ENCODE measurements around the gene RFX2. TPM values are rescaled to one million over a fixed set of nuclear protein-coding genes. Genes with fewer than 3 reads are reported as not detected.
"Not testable (repeated sequence)": the region's sequence is repeated elsewhere in the genome, so short reads cannot be mapped to it uniquely, and the experiment has no call there.

Gene RFX2
- total RNA-seq, 1 donor from 2014 or later, result 2.8 TPM

GRCh38 chr19:5992756-5993155 lies 117.5 kb downstream of the RFX2 start:
- DNase-seq (ENCODE audit: low read depth, low spot score), result no peak

GRCh38 chr19:5991244-5991838 lies 119.0 kb downstream of the RFX2 start:
- no peak for DNase-seq (ENCODE audit: low read depth, low spot score)

- no peak for DNase-seq (ENCODE audit: low read depth, low spot score)
Observed at GRCh38 chr19:5990289-5990797, 120.0 kb downstream of the RFX2 start.

GRCh38 chr19:5989388-5990074 lies 120.8 kb downstream of the RFX2 start:
- DNase-seq (ENCODE audit: low read depth, low spot score), result no peak

DNA sequence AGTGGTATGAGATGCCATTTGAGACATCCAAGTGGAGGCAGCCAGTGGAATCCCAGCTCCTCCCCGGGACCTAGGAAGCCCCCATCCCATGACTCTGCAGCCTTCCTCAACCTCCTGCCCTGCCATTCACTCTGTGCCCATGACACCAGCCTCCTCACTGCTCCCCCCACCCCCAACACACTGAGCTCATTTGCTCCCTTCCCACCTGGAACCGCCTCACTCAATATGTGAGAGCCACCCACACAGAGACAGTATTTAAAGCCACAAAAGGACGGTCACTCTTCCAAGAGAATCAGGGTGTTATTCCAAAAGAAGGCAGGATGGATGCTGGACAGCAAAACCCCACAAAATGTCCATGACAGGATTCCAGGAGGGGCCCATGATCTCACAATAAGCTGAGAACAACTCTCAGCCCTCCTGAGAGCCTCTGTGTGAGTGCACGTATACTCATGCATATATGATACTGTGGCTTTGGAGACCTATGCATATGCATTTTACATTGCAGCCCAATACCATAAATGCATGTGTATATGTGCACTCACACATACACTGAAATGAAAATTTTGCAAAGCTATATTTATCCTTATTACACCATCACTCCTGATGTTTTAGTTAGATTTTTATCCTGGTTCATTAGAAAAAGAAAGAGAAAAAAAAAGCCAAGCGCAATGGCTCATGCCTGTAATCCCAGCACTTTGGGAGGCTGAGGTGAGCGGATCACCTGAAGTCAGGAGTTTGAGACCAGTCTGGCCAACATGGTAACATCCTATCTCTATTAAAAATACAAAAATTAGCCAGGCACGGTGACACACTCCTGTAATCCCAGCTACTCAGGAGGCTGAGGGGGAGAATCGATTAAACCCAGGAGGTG lies 121.5 kb downstream of the RFX2 start:
- DNase-seq (ENCODE audit: low read depth, low spot score), result no peak

- peak; percentile 47 for DNase-seq (ENCODE audit: low read depth, low spot score)
Observed at GRCh38 chr19:5987077-5987818, 123.1 kb downstream of the RFX2 start.

- not testable (repeated sequence) for DNase-seq (ENCODE audit: low read depth, low spot score)
Observed at GRCh38 chr19:5985837-5986236, 124.5 kb downstream of the RFX2 start.

- no peak for DNase-seq (ENCODE audit: low read depth, low spot score)
Observed at GRCh38 chr19:5985098-5985783, 125.1 kb downstream of the RFX2 start.

DNA sequence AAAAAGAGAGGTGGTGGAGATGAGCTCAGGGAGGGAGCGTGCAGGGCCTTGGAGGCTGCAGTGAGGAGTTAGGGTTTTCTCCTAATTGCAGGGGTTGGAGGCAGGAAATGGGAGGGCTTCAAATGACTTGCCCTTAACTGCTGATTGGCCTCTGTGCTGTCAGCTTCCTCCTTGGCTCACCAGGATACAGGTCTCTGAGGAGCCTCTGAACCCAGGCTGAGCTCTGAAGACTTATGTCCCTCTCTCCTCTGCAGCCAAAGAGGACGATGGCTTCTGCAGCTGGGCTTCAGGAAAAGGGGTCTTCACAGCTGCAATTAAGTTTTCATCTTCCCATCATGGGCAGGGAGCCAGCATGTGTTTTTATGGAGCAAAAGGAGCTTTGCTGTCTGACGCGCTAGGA lies 125.7 kb downstream of the RFX2 start:
- DNase-seq (ENCODE audit: low read depth, low spot score), result no peak

GRCh38 chr19:5983367-5983955 lies 126.8 kb downstream of the RFX2 start:
- no peak for DNase-seq (ENCODE audit: low read depth, low spot score)

- DNase-seq (ENCODE audit: low read depth, low spot score), result no peak
Observed at GRCh38 chr19:5978606-5979552, 131.4 kb downstream of the RFX2 start.

DNA sequence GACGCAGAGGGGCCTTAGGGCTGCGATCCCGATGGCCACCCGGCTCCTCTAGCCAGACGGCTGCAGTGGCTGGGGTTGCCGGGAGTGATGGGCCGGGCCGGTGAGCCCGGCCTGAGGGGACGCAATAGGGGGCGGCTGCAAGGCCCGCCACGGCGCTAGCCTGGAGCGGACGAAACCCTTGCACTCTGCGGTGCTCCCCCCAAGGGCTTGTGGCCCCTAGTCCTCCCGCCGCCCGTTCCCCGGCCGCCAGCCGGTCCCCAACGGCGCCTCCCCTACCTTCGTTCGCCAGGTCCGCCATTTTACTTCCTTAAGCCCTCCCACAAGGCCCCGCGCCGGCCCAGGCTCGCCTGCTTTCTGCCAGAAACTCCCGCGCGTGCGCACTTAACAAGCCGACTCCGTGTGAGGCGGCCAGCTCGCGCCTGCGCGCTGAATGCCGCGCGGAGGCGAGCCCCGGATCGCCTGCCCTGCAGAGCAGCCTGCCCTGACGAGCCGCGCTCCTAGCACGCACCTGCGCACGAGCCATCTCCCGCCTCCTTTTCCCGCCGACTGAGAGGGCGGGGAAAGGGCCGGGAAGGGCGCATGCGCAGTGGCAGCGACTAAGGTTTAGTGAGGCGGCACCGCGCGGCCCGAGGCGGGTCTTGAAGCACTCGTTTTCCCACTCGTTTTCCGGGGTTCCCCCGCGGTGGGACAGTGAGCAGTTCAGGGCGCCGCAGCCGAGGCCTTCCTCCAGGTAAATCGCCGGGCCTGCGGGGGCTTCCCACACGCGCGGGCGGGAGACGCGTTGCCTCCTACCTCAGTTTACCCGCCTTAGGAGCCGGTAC lies 132.3 kb downstream of the RFX2 start, which contains the start of gene RANBP3:
Gene RANBP3 (minus strand): TSS at position 356 of the 821 bp plus-strand sequence. CDS start 58 bp downstream, at position 298.
- DNase-seq (ENCODE audit: low read depth, low spot score), result peak; percentile 95

- no peak for DNase-seq (ENCODE audit: low read depth, low spot score)
Observed at GRCh38 chr19:5977222-5977784, 133.0 kb downstream of the RFX2 start.

GRCh38 chr19:5976768-5977167 lies 133.5 kb downstream of the RFX2 start:
- DNase-seq (ENCODE audit: low read depth, low spot score), result no peak

DNA sequence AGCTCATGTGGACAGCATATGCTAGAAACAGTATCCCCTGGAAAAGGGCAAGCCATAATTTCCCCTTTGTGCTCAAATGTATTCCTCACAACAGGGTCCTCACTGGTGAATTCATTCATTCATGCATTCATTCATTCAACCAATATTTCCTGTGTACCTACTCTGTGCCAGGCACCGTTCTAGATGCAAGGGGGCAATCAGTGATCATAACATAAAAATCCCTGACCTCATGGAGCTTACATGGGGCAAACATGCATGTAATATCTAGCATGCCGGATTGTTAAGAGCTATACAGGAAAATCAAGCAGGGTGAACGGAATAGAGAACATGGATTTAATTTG lies 134.9 kb downstream of the RFX2 start:
- no peak for DNase-seq (ENCODE audit: low read depth, low spot score)

DNA sequence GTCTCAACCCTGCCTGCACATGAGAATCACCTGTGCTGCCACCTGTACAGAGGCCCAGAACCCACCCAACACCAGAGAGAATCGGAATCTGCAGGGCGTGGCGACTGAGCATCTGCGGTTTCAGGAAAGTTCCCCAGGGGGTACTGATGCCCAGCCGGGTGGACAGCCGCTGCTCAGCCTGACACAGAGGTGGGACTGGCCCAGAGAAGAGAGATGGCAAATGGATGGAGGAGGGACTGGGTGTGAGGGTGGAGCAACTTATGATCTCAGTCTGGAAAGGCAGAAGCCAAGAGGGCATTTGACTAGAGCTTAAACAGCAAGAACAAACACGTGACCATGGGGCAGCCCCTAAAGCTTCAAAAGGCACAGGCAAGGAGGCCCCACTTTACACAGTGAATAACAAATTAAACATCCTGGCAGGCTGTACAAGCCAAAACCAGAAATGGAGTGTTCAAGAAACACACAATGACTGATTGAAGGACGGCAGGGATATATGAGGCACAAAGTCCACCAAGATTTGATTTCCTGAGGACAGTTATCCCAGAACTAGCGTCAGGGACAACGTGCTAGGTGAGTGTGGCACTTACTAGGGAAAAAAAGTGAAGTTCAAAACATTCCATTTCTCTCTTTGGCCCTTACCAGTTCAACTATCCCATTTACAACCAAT lies 135.4 kb downstream of the RFX2 start:
- no peak for DNase-seq (ENCODE audit: low read depth, low spot score)

DNA sequence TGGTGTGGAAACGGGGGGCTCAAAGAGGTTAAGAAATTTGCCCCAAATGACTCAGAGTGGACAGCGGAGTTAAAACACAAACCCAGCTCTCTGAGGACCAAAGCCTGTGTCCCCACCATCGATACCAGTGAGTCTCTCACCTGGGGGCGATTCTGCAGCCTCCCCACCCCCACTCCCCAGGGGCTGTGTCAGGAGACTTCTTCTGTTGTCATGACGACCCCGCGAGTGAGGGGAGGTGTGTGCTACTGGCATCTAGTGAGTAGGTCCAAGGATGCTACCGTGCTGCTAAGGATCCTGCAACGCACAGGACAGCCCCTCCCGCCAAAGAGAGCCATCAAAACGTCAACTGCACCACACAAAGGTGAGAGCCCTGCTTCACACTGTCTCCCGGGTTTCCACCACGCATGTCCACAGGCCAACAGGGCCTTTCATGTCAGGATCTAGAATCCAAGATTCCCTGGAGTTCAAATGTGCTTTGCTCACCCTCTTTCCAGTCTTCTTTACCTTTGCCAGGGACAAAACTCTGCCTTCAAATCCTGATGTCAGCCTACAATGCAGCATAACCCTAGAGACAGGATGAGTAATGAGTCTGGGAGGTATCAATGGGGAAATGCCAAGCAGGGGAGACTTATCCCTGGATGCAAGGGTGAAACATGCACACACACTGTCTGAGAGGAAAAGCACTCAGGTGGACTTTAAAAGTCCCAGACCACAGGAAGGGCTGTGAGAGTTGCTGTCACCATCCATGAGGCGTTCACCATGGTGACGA lies 136.2 kb downstream of the RFX2 start:
- no peak for DNase-seq (ENCODE audit: low read depth, low spot score)
